Lower lobe of right lung (tissue), 2 donors: ENCODE measurements around the gene HOXC9. TPM values are rescaled to one million over a fixed set of nuclear protein-coding genes. Genes with fewer than 3 reads are reported as not detected.

Experiments
- ATAC-seq, 2 donors: fragments of 200-7000 bp; cut with Tn5 transposase; one replicate each; pipeline ENCODE4 v1.9.1; 2020 to 2022; ENCODE audit warnings: mild to moderate bottlenecking in 2 of 2, moderate library complexity in 2 of 2
- DNase-seq: peaks from one replicate; pipeline ENCODE4 v3.0.0-alpha.2; 2020
- H3K27ac ChIP-seq: fragments of 200-600 bp; one replicate; pipeline ENCODE4 v1.8.0; 2022
- H3K27me3 ChIP-seq: fragments of 200-600 bp; one replicate; pipeline ENCODE4 v1.8.0; 2022; ENCODE audit warnings: low read depth
- H3K36me3 ChIP-seq: fragments of 200-600 bp; one replicate; pipeline ENCODE4 v1.8.0; 2022; ENCODE audit warnings: mild to moderate bottlenecking
- H3K4me1 ChIP-seq: fragments of 200-600 bp; one replicate; pipeline ENCODE4 v1.8.0; 2022
- H3K4me3 ChIP-seq: fragments of 200-600 bp; one replicate; pipeline ENCODE4 v1.8.0; 2022; ENCODE audit warnings: mild to moderate bottlenecking
- H3K9me3 ChIP-seq: fragments of 200-600 bp; one replicate; pipeline ENCODE4 v1.8.0; 2022
- CTCF ChIP-seq: fragments of 200-600 bp; IDR thresholded peaks from one replicate; pipeline ENCODE4 v1.8.0; 2022; ENCODE audit warnings: antibody characterized with exemption, mild to moderate bottlenecking
- intact Hi-C: fragments of 100-400 bp; cut with DNase I; formaldehyde crosslinking; loops from one replicate; pipeline ENCODE4 v1.11.0; 2022
- total RNA-seq: library from RNA; stranded (reverse); fragmentation: NEBNext Ultra II Directional; extraction: Animal tissue kit (Norgen Biotek cat#: 25700); gene quantifications from one replicate; pipeline ENCODE4 v1.2.1, GENCODE V29; 2021
- donor health status: DM: no; HTN: yes; CAD: no; lungs with severe emphysema.

The HOXC9 gene
- total RNA-seq, 1 donor from 2014 or later, result not detected

- intact Hi-C loops, result no loop called here
- no peak for TF ChIP-seq CTCF
- Histone ChIP-seq H3K4me3 (no peak overlapping the region), H3K36me3 (no peaks in the 10 kb centered on the region), H3K27ac (no peak overlapping the region), H3K9me3 (no peaks in the 10 kb centered on the region), H3K4me1 (peaks cover 8% of the 10 kb centered on the region), H3K27me3 (peaks cover 91% of the 10 kb centered on the region)
- no peak for DNase-seq
- no peak for ATAC-seq
Observed at GRCh38 chr12:54045401-54045800, 45.4 kb downstream of the HOXC9 start.

GRCh38 chr12:54045868-54046521, 46.0 kb downstream of the HOXC9 start:
- no peaks in the 10 kb centered on the region for H3K9me3 ChIP-seq
- H3K4me3 ChIP-seq, result no peak overlapping the region
- DNase-seq, result no peak
- no peaks in the 10 kb centered on the region for H3K36me3 ChIP-seq
- ATAC-seq, result no peak
- no peak overlapping the region for H3K27ac ChIP-seq
- no peak for TF ChIP-seq CTCF
- H3K4me1 ChIP-seq, result peaks cover 8% of the 10 kb centered on the region
- intact Hi-C loops, result no loop called here
- peaks cover 91% of the 10 kb centered on the region for H3K27me3 ChIP-seq

GRCh38 chr12:54046809-54047159, 46.8 kb downstream of the HOXC9 start:
- ATAC-seq, result no peak
- DNase-seq, result no peak

GRCh38 chr12:54047160-54047963, 47.4 kb downstream of the HOXC9 start:
- no peak for DNase-seq

More at GRCh38 chr12:54046809-54047159, 46.8 kb downstream of the HOXC9 start:
- TF ChIP-seq CTCF, result no peak
- peaks cover 8% of the 10 kb centered on the region for H3K4me1 ChIP-seq
- no peak overlapping the region for H3K27ac ChIP-seq
- H3K27me3 ChIP-seq, result peaks cover 91% of the 10 kb centered on the region
- H3K9me3 ChIP-seq, result no peaks in the 10 kb centered on the region
- no peaks in the 10 kb centered on the region for H3K36me3 ChIP-seq
- intact Hi-C loops, result no loop called here
- H3K4me3 ChIP-seq, result no peak overlapping the region

GRCh38 chr12:54047964-54048303, 48.0 kb downstream of the HOXC9 start:
- intact Hi-C loops, result no loop called here
- Histone ChIP-seq H3K36me3 (no peaks in the 10 kb centered on the region), H3K27me3 (peaks cover 91% of the 10 kb centered on the region), H3K27ac (no peak overlapping the region), H3K4me3 (no peak overlapping the region), H3K9me3 (no peaks in the 10 kb centered on the region), H3K4me1 (peaks cover 8% of the 10 kb centered on the region)
- DNase-seq (no peak), ATAC-seq (no peak)
- no peak for TF ChIP-seq CTCF

More at GRCh38 chr12:54047160-54047963, 47.4 kb downstream of the HOXC9 start:
- TF ChIP-seq CTCF, result no peak
- Histone ChIP-seq H3K36me3 (no peaks in the 10 kb centered on the region), H3K27me3 (peaks cover 91% of the 10 kb centered on the region), H3K27ac (no peak overlapping the region), H3K9me3 (no peaks in the 10 kb centered on the region), H3K4me3 (no peak overlapping the region), H3K4me1 (peaks cover 8% of the 10 kb centered on the region)
- intact Hi-C loops, result no loop called here
- no peak for ATAC-seq
